Liver (tissue), 3 donors: ENCODE results near the gene ACOT9.

Experiments
- CTCF ChIP-seq: fragments of 150-350 bp; IDR thresholded peaks from 2 replicates; pipeline ENCODE4 v1.5.1; 2017; ENCODE audit warnings: improper control_type of control experiment, low read depth, low read length; ENCODE audit not compliant: missing input control
- FOXA1 ChIP-seq: IDR thresholded peaks from 2 replicates; pipeline ENCODE4 v1.6.1; 2016; ENCODE audit warnings: antibody characterized with exemption
- GABPA ChIP-seq, 2 donors: IDR thresholded peaks in 1 of 2; conservative IDR thresholded peaks in 1 of 2; 2 replicates each; pipeline ENCODE4 v1.6.1; 2016; ENCODE audit warnings: antibody characterized with exemption in 2 of 2, mild to moderate bottlenecking in 1 of 2, moderate library complexity in 1 of 2
- HNF4G ChIP-seq: IDR thresholded peaks from 2 replicates; pipeline ENCODE4 v1.6.1; 2016; ENCODE audit warnings: antibody characterized with exemption
- MAX ChIP-seq: IDR thresholded peaks from 2 replicates; pipeline ENCODE4 v1.6.1; 2016; ENCODE audit warnings: antibody characterized with exemption
- RAD21 ChIP-seq, 2 donors: IDR thresholded peaks; 2 replicates each; pipeline ENCODE4 v1.6.1; 2016; ENCODE audit warnings: antibody characterized with exemption in 2 of 2, mild to moderate bottlenecking in 2 of 2
- RXRA ChIP-seq, 2 donors: IDR thresholded peaks; 2 replicates each; pipeline ENCODE4 v1.6.1; 2017 to 2018; ENCODE audit warnings: antibody characterized with exemption in 2 of 2, mild to moderate bottlenecking in 1 of 2
- SP1 ChIP-seq: IDR thresholded peaks from 2 replicates; pipeline ENCODE4 v1.6.1; 2018; ENCODE audit warnings: antibody characterized with exemption, mild to moderate bottlenecking
- TAF1 ChIP-seq: conservative IDR thresholded peaks from 2 replicates; pipeline ENCODE4 v1.6.1; 2016; ENCODE audit warnings: antibody characterized with exemption, mild to moderate bottlenecking
- YY1 ChIP-seq: IDR thresholded peaks from 2 replicates; pipeline ENCODE4 v1.6.1; 2016; ENCODE audit warnings: antibody characterized with exemption, mild to moderate bottlenecking
- ZBTB33 ChIP-seq: IDR thresholded peaks from 2 replicates; pipeline ENCODE4 v1.6.1; 2016; ENCODE audit warnings: antibody characterized with exemption
- donor health status: healthy.
- donor health status: healthy.

- TF ChIP-seq ZBTB33 (no peak), GABPA (IDR thresholded peaks at IDR 0.05 in 1 of 2, conservative IDR thresholded peaks at IDR 0.05 in 1 of 2) (no peak), CTCF (no peak), MAX (no peak), YY1 (no peak), TAF1 (no peak), RAD21 (IDR thresholded peaks at IDR 0.05) (no peak), SP1 (no peak), RXRA (IDR thresholded peaks at IDR 0.05) (no peak), FOXA1 (no peak), HNF4G (no peak)
These were observed 13.9 kb downstream of the ACOT9 start for GRCh38 chrX:23729214-23729613.
